Fibroblast of villous mesenchyme (primary cell): ENCODE measurements around the gene KCTD18. TPM values are rescaled to one million over a fixed set of nuclear protein-coding genes. Genes with fewer than 3 reads are reported as not detected.

Experiments used
- DNase-seq: peaks from one replicate; pipeline ENCODE4 v3.0.0-alpha.2; 2010; ENCODE audit warnings: low read depth
- H3K4me3 ChIP-seq: 2 replicates; pipeline ENCODE4 v1.5.1; 2011; ENCODE audit warnings: low read depth, mild to moderate bottlenecking, low read length
- total RNA-seq: library from RNA; depleted of rRNA; stranded (reverse); fragments of >200 nt; gene quantifications from 2 replicates; pipeline ENCODE4 v1.2.3, GENCODE V29; 2012
- TF ChIP-seq, protein P1 (sequence below): IDR thresholded peaks from 2 replicates; pipeline ENCODE4 v1.5.1; 2012; ENCODE audit warnings: low read depth, mild to moderate bottlenecking, low read length; ENCODE audit not compliant: insufficient read depth

Gene KCTD18
- total RNA-seq, 1 donor, result 16.4 TPM

DNA sequence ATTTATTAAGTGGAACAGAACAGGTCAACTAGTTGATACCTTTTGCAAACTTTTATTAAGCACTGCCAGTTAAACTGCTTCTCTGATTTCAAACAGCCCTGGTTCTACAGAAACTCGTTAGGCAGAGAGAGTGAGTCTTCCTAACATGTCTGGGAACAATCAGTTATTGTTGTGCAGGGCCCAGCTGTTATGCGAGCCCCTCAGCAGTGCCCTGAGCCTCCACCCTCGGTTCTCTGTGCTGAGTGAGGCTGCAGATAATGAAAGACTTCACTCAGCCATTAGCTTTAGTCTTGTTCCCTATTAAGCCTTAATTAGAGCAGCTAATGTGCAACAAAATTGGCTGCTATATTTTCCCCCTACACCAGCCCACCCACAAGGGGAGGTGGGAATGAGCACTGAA is 39.6 kb downstream of the KCTD18 start:
- TF ChIP-seq, protein P1, sequence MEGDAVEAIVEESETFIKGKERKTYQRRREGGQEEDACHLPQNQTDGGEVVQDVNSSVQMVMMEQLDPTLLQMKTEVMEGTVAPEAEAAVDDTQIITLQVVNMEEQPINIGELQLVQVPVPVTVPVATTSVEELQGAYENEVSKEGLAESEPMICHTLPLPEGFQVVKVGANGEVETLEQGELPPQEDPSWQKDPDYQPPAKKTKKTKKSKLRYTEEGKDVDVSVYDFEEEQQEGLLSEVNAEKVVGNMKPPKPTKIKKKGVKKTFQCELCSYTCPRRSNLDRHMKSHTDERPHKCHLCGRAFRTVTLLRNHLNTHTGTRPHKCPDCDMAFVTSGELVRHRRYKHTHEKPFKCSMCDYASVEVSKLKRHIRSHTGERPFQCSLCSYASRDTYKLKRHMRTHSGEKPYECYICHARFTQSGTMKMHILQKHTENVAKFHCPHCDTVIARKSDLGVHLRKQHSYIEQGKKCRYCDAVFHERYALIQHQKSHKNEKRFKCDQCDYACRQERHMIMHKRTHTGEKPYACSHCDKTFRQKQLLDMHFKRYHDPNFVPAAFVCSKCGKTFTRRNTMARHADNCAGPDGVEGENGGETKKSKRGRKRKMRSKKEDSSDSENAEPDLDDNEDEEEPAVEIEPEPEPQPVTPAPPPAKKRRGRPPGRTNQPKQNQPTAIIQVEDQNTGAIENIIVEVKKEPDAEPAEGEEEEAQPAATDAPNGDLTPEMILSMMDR, result no peak
- no peak for DNase-seq
- no peak overlapping the region for H3K4me3 ChIP-seq

DNA sequence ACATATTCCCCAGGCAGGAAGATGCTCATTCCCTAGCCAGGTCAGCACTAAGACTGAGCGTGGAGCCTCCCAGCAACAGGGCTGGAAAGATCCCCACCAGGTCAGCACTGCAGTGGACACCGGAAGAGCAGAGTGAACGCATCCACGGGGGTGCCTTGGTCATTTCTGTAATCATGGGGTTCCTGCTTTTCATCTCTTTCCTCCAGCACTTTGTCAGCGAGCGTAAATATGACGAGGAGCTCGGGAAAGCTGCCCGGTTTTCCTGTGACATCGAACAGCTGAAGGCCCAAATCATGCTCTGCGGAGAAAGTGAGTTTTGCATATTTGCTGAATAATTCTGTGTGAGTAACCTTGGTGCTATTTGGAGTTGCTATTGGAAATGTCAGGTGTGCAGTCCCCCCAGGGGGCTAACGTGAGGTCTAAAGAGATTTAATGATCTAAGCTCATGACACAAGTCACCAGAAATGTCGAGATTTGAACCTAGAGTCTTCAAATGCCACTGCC is 40.1 kb downstream of the KCTD18 start:
- TF ChIP-seq, protein P1, result no peak
- H3K4me3 ChIP-seq, result no peak overlapping the region
- DNase-seq, result peak; percentile 39

DNA sequence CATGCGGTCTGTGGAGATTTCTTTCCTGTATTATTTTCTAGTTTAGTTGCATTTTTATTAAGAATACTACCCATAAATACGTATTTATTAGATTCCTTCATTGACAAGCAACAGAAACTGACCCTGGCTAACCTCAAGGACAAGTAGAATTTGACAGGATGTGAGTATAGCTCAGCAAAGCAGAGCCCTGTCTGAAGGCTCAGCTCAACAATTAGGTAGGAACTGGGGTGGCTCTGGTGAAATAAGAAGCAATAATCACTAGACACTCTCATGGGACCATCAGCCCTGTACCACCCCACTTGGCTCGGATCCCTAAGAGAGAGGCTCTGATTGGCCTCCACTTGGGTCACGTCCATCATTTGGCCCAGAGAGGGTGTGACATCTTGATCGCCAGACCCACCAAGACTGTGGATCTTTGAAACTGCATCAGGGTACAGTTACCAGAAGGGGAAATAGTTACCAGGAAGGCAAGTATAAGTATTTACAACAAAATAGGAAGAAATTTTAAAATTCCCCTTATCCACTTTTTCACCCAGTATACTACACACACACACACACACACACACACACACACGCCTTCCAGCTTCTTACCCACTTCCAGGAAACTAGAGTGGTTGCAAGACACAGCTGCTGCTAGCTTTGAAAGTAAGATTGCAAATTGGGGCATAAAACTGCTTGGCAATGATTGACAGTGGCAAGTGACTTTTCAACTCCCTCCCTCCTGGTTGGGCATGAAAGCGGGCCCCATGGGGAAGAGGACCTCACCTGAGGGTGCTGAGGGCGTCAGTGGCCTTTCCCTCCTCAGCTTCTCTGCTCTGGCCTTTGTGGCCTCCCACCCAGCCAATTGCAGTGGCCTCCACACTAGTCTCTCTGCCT is 41.8 kb downstream of the KCTD18 start:
- no peak for DNase-seq
- TF ChIP-seq, protein P1, result no peak
- no peak overlapping the region for H3K4me3 ChIP-seq

DNA sequence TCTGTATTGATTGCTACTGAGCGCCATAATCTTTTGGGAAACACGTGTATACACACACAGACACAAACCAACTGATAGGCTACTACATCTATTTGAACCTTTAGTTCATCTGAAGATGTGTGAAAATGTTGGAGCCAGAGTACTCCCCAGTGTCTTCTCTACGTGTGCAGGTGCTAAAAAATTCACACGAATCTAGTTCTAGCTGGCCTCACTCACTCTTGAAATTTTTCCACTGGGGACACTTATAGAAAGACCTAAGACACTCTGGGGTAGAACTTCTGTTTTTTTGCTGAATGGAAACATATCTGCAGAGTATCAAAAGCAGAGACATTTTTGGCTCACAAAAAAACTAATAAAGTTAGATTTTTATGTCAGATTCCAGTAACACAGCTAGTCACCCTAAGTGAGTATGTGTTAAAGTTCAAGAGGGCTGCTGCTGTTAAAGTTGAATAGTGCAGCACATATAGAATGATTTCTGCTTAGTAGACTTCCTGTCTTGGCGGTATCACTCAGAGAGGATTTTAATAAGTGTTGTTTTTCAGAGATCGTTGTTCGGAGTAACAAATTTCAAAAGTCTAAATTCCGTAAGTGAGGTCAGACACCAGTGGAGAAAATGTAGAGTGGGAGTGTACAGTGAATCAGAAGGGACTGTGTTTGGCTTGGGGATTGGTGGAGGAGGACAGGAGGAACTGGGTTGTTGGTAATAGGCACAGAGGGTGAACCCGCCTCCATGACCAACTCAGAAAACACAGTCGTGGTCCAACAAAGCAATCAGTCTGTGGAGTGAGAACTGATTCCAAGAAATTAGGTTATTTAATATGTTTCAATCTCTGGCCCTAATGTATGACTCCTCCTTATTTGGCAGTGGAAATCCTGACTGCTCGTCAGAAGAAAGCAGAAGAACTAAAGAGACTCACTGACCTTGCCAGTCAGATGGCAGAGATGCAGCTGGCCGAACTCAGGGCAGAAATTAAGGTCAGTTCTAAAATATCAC is 43.1 kb downstream of the KCTD18 start:
- peak; percentile 74 for DNase-seq
- H3K4me3 ChIP-seq, result no peak overlapping the region
- TF ChIP-seq, protein P1, result no peak

DNA sequence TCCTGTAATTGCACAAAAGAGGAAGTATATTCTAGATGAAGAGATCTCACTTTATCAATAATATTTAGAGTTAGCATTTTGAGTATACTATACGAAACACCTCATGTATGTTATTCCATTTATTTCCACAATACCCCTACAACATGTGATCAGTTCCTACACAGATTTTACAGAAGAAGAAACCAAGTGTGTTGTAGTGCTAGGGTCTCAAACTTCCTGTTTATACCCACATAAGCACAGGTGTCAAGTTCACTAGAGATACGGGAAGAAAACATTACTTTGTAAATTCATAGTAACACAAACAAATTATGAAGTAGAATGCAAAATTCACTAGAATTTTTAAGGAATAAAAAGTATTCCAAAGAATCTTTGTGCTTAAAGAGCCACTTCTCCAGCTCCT is 46.4 kb downstream of the KCTD18 start:
- TF ChIP-seq, protein P1, result no peak
- no peak overlapping the region for H3K4me3 ChIP-seq
- DNase-seq, result no peak

DNA sequence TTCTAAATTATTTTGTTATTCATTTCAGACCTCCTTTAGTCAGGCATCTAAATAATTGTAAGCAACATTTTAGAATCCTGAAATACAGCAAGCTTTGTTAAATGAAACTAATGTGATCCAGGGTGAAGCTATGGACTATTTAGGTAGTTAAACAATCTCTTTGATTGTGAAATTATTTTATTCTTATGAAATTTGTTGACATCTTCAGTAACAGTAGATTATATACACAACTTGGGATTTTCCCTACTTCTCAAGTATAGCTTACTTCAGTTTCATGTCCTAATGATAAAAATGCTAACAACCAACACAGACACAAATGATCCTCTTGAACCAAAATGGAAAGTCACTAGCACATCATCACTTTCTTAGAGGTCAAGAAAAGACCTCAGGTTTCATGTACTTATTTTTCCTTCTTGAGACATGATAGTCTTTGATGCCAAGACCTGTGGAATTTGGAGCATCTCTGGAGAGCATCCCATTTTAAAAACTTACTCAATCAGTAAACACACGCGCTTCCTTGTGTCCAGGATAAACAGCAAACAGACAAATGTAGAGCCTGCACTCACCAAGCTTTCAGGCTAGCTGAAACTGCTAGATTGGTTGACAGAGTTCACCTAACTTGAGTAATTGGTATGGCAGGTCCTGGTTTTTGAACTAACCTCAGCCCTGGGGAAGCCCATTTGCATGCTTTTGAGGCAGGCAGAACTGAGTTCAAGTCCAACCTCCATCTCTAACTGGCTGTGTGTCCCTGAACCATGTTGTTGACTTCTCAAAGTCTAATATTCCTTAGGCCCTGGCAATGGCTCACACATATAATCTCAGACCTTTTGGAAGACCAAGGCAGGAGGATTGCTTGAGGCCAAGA is 47.8 kb downstream of the KCTD18 start:
- TF ChIP-seq, protein P1, result no peak
- no peak overlapping the region for H3K4me3 ChIP-seq
- peak; percentile 76 for DNase-seq
